ENCODE data around the gene GTF2A2.
"Not testable (repeated sequence)": the region's sequence is repeated elsewhere in the genome, so short reads cannot be mapped to it uniquely, and the experiment has no call there.

The GTF2A2 gene

GRCh38 chr15:59642351-59642750, 15.0 kb downstream of the GTF2A2 start:
- Mint-ChIP-seq H3K4me1 (peaks cover 6% of the 10 kb centered on the region), H3K27ac (no peak overlapping the region), H3K27me3 (no peaks in the 10 kb centered on the region), H3K4me3 (no peak overlapping the region), H3K9me3 (no peaks in the 10 kb centered on the region)
- DNase-seq (no peak), ATAC-seq (no peak)

DNA sequence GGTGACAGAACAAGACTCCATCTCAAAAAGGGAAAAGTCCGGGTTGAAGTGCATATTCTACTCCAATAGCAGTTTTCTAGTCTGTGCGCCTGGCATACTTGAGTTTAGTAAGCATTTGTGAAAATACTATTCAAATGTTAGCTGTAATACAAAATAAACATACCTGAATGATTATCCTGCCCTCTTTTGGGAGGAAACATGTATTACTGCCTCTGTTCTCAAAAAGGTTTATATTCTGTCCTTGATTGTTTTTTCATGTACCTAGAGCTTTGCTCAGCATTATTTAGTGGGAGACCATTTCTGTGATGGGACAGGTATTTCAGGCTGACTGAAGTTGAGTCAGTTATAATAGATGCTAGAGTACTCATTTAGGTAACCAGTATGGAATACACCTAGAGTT, 19.8 kb downstream of the GTF2A2 start:
- not testable (repeated sequence) for ATAC-seq, H3K9me3 Mint-ChIP-seq, H3K4me1 Mint-ChIP-seq, H3K27me3 Mint-ChIP-seq, H3K27ac Mint-ChIP-seq, DNase-seq, H3K4me3 Mint-ChIP-seq

DNA sequence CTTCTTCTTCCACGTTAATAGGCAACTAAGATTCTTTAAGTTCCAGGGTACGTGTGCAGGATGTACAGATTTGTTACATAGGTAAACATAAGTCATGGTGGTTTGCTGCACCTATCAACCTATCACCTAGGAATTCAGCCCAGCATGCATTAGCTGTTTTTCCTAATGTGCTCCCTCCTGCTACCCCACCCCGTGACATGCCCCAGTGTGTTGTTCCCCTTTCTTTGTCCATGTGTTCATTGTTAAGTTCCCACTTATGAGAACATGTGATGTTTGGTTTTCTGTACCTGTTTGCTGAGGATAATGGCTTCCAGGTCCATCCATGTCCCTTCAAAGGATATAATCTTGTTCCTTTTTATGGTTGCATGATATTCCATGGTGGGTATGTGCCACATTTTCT, 21.1 kb downstream of the GTF2A2 start:
- Mint-ChIP-seq H3K4me1 (peaks cover 6% of the 10 kb centered on the region), H3K27ac (peak overlapping the region in 1 of 2 donors; percentile 66), H3K4me3 (no peak overlapping the region), H3K27me3 (no peaks in the 10 kb centered on the region), H3K9me3 (no peaks in the 10 kb centered on the region)
- DNase-seq (no peak), ATAC-seq (no peak)

DNA sequence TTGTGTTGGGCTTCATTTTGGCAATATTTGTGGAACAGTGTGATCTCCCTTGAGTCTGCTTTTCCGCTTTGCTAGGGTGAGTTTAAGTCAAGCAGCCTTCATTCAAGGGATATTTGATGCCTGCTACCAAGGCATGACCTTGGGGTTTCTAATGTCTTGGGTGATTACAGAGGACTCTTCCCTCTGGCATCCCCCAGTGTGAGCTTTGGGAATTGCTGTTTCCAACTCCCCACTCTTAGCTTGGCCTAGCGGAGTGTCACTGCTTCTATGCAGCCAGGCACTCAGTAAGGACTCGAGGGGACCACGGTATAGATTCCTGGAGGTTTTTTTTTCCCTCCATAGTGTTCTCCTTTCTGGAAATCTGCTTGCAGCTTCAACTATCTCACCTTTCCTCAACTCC, 24.6 kb downstream of the GTF2A2 start:
- Mint-ChIP-seq H3K27me3 (no peaks in the 10 kb centered on the region), H3K4me3 (no peak overlapping the region), H3K27ac (no peak overlapping the region), H3K4me1 (no peaks in the 10 kb centered on the region), H3K9me3 (no peaks in the 10 kb centered on the region)
- ATAC-seq (no peak), DNase-seq (no peak)

GRCh38 chr15:59622289-59622688, 35.0 kb downstream of the GTF2A2 start:
- no peak overlapping the region for H3K4me3 Mint-ChIP-seq
- no peaks in the 10 kb centered on the region for H3K4me1 Mint-ChIP-seq
- peak; percentile 44 to 61 for DNase-seq
- peaks cover 20% of the 10 kb centered on the region for H3K27me3 Mint-ChIP-seq
- no peaks in the 10 kb centered on the region for H3K9me3 Mint-ChIP-seq
- H3K27ac Mint-ChIP-seq: no peak overlapping the region
- ATAC-seq: peak; percentile 96

DNA sequence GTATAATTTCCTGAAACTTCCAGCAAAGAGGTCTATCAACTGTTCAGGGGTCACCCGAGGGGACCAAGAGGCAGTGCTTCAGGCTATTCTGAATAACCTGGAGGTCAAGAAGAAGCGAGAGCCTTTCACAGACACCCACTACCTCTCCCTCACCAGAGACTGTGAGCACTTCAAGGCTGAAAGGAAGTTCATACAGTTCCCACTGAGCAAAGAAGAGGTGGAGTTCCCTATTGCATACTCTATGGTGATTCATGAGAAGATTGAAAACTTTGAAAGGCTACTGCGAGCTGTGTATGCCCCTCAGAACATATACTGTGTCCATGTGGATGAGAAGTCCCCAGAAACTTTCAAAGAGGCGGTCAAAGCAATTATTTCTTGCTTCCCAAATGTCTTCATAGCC, 38.9 kb downstream of the GTF2A2 start:
- peaks cover 9% of the 10 kb centered on the region for H3K4me1 Mint-ChIP-seq
- peaks cover 0 to 9% of the 10 kb centered on the region in 2 donors for H3K9me3 Mint-ChIP-seq
- ATAC-seq (no peak), DNase-seq (no peak)
- H3K4me3 Mint-ChIP-seq: no peak overlapping the region
- no peak overlapping the region for H3K27ac Mint-ChIP-seq
- peaks cover 40% of the 10 kb centered on the region for H3K27me3 Mint-ChIP-seq

- H3K27me3 Mint-ChIP-seq: peaks cover 57% of the 10 kb centered on the region
- no peak overlapping the region for H3K27ac Mint-ChIP-seq
- no peak overlapping the region for H3K4me3 Mint-ChIP-seq
These were observed 40.9 kb downstream of the GTF2A2 start for GRCh38 chr15:59616379-59616778.

GRCh38 chr15:59615661-59616060, 41.7 kb downstream of the GTF2A2 start:
- H3K9me3 Mint-ChIP-seq: peaks cover 4 to 17% of the 10 kb centered on the region in 2 donors
- DNase-seq (no peak), ATAC-seq (no peak)
- H3K27me3 Mint-ChIP-seq: peaks cover 60% of the 10 kb centered on the region
- H3K4me3 Mint-ChIP-seq: no peak overlapping the region
- no peak overlapping the region for H3K27ac Mint-ChIP-seq
- peaks cover 9% of the 10 kb centered on the region for H3K4me1 Mint-ChIP-seq

More at GRCh38 chr15:59616379-59616778, 40.9 kb downstream of the GTF2A2 start:
- Mint-ChIP-seq H3K9me3 (peaks cover 0 to 11% of the 10 kb centered on the region in 2 donors), H3K4me1 (peaks cover 9% of the 10 kb centered on the region)
- DNase-seq: no peak
- no peak for ATAC-seq

- Mint-ChIP-seq H3K9me3 (peaks cover 4 to 17% of the 10 kb centered on the region in 2 donors), H3K27me3 (peaks cover 54% of the 10 kb centered on the region), H3K4me3 (no peak overlapping the region), H3K27ac (no peak overlapping the region), H3K4me1 (peaks cover 9% of the 10 kb centered on the region)
- ATAC-seq: no peak
- no peak for DNase-seq
These were observed 43.2 kb downstream of the GTF2A2 start for GRCh38 chr15:59614153-59614552.

- Mint-ChIP-seq H3K4me1 (peaks cover 9% of the 10 kb centered on the region), H3K4me3 (no peak within 1 kb of the TSS), H3K27ac (peak within 1 kb of the TSS in 1 of 2 donors; percentile 53), H3K9me3 (peaks cover 4 to 17% of the 10 kb centered on the region in 2 donors), H3K27me3 (peaks cover 45% of the 10 kb centered on the region)
- DNase-seq: no peak
- ATAC-seq: no peak
These were observed 45.7 kb downstream of the GTF2A2 start, which contains the start of gene GCNT3 for GRCh38 chr15:59611276-59612260. GCNT3 (plus strand) TSS chr15:59611783; CDS start chr15:59618239, 6,456 bp downstream.

DNA sequence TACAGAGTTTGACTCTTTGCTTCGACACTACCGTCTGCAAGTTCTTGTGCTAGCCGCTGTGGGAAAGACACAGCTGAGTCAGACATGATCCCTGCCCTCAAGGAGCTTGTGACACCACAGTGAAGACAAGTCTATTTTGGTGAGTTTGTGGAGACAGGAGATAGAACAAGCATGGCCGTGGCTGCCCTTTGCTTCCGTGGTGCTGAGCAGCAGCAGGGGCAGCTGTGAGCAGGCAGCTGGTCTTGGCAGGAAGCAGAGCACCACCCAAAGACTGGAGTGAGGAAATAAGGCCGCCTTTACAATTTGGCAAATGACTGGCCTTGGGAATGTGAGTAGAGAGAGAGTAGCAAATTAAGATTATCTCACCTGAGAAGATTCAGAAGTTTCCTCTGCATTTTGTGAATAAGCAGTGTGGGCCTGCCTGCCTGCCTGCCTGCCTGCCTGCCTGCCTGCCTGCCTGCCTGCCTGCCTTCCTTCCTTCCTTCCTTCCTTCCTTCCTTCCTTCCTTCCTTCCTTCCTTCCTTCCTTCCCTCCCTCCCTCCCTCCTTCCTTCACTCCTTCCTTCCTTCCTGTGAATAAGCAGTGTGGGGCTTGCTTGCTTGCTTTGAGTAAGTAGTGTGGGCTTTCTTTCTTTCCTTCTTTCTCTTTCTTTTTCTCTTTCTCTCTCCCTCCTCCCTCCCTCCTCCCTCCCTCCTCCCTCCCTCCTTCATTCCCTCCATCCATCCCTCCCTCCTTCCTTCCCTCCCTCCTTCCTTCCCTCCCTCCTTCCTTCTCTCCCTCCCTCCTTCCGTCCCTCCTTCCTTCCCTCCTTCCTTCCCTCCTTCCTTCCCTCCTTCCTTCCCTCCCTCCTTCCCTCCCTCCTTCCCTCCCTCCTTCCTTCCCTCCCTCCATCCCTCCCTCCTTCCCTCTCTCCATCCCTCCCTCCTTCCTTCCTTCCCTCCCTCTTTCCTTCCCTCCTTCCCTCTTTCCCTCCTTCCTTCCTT, 47.3 kb downstream of the GTF2A2 start:
- Mint-ChIP-seq H3K27ac (no peak overlapping the region), H3K4me1 (peaks cover 3% of the 10 kb centered on the region), H3K9me3 (peaks cover 4 to 12% of the 10 kb centered on the region in 2 donors), H3K27me3 (peaks cover 34% of the 10 kb centered on the region), H3K4me3 (no peak overlapping the region)
- DNase-seq (no peak), ATAC-seq (no peak)

GRCh38 chr15:59605994-59606393, 51.3 kb downstream of the GTF2A2 start:
- no peak for ATAC-seq

GRCh38 chr15:59598461-59598860, 58.9 kb downstream of the GTF2A2 start:
- H3K9me3 Mint-ChIP-seq: peaks cover 7 to 26% of the 10 kb centered on the region in 2 donors
- ATAC-seq (no peak), DNase-seq (no peak)
- H3K4me1 Mint-ChIP-seq: no peaks in the 10 kb centered on the region
- no peak overlapping the region for H3K27ac Mint-ChIP-seq
- H3K27me3 Mint-ChIP-seq: peaks cover 13% of the 10 kb centered on the region
- H3K4me3 Mint-ChIP-seq: no peak overlapping the region

More at GRCh38 chr15:59605994-59606393, 51.3 kb downstream of the GTF2A2 start:
- H3K27ac Mint-ChIP-seq: no peak overlapping the region
- no peaks in the 10 kb centered on the region for H3K4me1 Mint-ChIP-seq
- no peak overlapping the region for H3K4me3 Mint-ChIP-seq
- H3K9me3 Mint-ChIP-seq: peaks cover 12 to 33% of the 10 kb centered on the region in 2 donors
- H3K27me3 Mint-ChIP-seq: peaks cover 8% of the 10 kb centered on the region
- no peak for DNase-seq

GRCh38 chr15:59596640-59597039, 60.7 kb downstream of the GTF2A2 start:
- H3K9me3 Mint-ChIP-seq: peaks cover 0 to 12% of the 10 kb centered on the region in 2 donors
- ATAC-seq (no peak), DNase-seq (no peak)
- no peak overlapping the region for H3K27ac Mint-ChIP-seq
- H3K4me1 Mint-ChIP-seq: peaks cover 1% of the 10 kb centered on the region
- peaks cover 13% of the 10 kb centered on the region for H3K27me3 Mint-ChIP-seq
- no peak overlapping the region for H3K4me3 Mint-ChIP-seq

DNA sequence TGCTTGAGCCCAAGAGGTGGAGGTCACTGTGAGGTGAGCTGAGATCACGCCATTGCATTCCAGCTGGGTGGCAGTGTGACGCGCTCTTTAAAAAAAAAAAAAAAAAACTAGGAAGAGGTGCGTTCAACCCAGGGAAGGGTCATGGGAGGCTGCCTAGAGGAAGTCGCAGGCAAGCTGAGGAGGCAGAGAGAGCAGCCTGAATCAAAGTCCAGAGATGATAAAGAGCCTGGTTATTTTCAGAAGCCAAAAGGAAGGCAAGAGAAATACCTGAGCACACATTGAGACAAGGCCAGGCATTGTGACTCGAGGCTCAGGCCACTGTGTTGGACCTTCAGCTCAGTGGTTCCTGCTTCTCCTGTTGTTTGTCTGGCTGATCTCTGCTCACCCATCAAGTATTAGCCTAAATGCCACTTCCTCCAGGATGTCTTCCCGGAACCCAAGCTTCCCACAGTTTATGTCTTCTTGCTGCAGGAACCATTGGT, 61.8 kb downstream of the GTF2A2 start:
- Mint-ChIP-seq H3K27ac (no peak overlapping the region), H3K4me1 (peaks cover 11% of the 10 kb centered on the region), H3K9me3 (peaks cover 0 to 6% of the 10 kb centered on the region in 2 donors), H3K4me3 (no peak overlapping the region), H3K27me3 (peaks cover 13% of the 10 kb centered on the region)
- no peak for ATAC-seq
- no peak for DNase-seq

Data from stimulated activated naive CD8-positive, alpha-beta T cell treated with anti-CD3 and anti-CD28 coated beads, Interleukin-15, amount 100 ng/mL, for 72 hours (primary cell).